ENCODE measurements around the gene TCHP.
A peak's percentile ranks its signal among the peaks of the same experiment; 100 is the strongest.
"Not testable (repeated sequence)": the region's sequence is repeated elsewhere in the genome, so short reads cannot be mapped to it uniquely, and the experiment has no call there.

The TCHP gene, protein sequence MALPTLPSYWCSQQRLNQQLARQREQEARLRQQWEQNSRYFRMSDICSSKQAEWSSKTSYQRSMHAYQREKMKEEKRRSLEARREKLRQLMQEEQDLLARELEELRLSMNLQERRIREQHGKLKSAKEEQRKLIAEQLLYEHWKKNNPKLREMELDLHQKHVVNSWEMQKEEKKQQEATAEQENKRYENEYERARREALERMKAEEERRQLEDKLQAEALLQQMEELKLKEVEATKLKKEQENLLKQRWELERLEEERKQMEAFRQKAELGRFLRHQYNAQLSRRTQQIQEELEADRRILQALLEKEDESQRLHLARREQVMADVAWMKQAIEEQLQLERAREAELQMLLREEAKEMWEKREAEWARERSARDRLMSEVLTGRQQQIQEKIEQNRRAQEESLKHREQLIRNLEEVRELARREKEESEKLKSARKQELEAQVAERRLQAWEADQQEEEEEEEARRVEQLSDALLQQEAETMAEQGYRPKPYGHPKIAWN

DNA sequence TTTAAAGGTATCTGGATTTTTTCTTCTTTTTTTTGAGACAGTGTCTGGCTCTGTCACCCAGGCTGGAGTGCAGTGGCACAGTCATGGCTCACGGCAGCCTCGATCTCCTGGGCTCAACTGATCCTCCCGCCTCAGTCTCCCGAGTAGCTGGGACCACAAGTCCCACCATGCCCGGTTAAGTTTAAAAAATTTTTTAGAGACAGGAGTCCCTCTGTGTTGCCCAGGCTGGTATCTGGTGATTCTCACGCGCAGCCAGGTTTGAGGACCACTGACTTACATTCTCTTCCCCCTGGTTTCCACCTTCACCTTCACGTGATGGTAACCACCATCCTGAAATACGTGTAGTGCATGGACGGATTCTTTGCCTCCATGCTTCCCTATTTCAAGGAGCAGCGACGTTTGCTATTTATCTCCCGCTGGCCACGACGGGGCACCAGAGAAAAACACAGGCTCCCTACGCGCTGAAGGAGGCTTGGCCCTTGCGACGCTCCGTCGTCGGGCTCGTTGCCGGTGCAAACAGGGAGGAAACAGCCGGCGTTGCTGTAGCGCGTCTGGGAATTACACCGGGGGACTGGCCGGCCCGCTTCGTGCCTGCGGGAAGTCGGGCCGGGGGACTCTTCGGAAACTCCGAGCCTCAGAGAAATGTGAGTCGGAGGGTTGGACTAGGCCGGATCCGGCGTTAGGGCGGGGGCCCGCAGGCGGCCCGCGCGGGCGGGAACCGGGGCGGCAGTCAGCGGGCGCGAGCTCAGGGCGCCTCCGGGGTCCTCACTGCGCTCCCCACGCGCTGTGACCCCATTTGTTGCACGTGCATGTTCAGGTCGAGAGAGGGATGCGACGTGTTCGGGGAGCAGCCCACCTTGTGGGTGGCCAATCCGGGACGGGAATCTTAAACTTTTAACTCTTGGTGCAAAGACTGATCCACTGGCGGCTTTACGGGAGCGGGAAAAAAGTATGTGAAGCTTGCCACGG, at the start of gene TCHP:
TSS of gene TCHP (plus strand) at position 492 of the 969 bp plus-strand sequence. CDS start 2,753 bp downstream, outside the sequence.
- DNase-seq: peak; percentile 91

DNA sequence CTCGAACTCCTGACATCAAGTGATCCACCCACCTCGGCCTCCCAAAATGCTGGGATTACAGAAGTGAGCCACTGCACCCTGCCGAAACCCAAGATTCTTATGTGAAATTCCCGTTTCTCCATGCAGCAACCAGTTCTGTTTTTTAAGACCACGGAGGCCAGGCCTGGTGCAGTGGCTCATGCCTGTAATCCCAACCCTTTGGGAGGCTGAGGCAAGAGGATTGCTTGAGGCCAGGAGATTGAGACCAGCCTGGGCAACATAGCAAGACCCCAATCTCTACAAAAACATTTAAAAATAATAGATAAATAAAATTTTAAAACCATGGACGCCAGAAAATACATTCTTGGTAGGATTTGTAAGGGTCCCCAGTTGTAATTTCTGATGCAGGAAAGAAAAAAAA, 49.6 kb upstream of the TCHP start:
- DNase-seq: not testable (repeated sequence)

DNA sequence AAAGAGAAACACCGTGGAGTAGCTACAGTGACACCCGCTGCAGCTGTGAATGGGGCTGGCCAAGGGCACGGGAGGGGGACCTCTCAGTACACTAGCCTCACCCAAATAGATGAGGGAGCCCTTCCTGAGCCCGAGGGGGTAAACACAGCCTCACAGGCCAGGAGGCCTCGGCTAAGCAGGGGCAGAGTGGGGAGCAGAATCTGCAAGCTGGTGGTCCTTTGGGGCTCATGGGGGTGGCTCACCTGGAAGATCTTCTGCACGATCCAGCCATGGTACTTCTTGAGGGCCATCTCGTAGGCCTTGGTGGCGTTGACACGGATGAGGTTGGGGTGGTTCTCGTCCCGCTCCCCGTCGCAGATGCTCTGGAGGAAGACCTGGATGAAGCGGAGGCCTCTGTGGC, 44.7 kb upstream of the TCHP start:
- no peak for DNase-seq

DNA sequence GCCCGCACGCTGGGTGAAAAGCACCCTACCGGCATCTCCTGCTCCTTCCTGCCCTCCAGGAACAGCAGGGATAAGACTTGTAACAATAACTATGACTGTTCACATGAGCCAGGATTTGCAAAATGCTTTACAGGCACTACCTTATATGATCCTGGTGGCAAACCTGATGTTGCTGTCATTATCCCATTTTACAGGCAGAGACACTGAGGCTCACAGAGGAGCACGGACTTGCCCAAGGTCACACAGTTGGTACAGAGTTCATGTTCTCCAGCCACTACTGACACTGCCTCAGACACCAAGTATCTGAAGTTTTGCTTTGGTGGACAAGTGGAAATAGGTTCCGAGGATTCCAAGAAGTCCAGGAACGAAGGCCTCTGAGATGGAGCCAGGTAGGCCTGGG, 42.4 kb upstream of the TCHP start:
- DNase-seq: no peak

DNA sequence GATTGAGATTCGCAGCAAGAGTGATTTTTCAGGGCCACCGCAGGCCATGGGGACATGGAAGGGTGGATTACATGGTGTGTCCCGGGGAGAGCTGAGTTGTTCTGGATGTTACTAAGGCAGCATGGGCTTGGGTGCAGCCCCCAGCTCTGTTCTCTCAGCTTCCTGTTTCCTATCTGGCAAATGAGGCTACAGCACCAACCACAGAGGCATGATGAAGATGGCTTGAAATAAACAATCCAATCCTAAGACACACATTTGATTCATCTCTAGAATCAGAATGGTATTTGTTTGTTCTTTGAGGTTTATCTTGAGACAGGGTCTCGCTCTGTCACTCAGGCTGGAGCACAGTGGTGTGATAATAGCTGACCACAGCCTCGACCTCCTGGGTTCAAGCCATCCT, 41.3 kb upstream of the TCHP start:
- DNase-seq: no peak

DNA sequence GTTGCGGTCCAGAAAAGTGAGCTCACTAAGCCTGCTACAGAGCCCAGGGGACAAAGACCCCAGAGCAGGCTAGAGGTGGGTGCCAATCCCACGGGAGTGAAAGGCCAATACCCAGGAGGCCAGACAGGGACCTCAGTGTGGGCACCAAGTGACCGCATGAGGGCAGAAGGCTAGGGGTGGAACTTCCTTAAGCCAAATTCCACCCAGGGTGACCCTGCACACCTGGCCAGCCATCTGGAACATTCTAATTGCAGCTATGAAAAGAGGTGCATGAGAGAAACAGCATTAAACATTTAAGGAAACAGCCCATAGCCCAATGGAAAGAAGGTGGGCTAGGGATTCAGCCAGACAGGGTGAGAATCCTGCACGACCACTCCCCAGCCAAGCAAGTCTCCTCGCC, 39.1 kb upstream of the TCHP start:
- DNase-seq: no peak

DNA sequence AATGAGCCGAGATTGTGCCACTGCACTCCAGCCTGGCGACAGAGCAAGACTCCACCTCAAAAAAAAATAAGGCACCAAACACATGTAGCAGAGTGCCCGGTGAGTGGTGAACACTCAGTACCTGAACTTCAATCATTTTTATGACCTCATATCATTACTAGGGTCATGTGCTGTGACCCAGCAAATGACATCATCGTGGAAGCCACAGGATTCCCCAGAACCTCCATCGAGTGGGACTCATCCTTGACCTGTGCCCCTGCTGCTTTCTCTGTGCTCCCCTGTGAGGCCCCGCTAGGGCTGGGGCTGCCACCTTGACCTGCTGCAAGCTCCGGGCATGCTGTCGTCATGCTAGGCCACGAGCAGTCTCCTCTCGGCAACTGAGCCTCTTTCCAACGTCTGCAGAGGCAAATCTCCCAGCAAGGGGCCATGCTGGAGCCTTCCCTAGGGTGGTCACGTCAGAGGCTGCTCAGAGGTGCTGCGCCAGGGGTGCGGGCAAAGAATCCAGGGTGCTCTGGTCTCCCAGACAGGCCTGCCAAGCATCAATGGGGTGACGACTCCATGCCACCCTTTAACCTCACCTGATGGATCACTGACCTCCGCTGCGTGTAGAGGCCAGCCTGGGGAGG, 38.3 kb upstream of the TCHP start:
- no peak for DNase-seq

DNA sequence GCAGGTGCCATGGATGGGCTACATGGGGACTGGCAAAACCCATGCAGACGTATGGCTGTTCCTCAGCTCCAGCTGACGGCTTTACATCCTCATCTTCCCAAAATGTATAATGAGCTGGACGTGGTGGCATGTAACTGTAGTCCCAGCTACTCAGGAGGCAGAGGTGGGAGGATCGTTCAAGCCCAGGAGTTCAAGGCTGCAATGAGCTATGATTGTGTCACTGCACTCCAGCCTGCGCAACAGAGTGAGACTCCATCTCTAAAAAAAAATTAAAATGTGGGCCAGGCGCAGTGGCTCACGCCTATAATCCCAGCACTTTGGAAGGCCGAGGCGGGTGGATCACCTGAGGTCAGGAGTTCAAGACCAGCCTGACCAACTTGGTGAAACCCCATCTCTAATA, 37.6 kb upstream of the TCHP start:
- DNase-seq: not testable (repeated sequence)

DNA sequence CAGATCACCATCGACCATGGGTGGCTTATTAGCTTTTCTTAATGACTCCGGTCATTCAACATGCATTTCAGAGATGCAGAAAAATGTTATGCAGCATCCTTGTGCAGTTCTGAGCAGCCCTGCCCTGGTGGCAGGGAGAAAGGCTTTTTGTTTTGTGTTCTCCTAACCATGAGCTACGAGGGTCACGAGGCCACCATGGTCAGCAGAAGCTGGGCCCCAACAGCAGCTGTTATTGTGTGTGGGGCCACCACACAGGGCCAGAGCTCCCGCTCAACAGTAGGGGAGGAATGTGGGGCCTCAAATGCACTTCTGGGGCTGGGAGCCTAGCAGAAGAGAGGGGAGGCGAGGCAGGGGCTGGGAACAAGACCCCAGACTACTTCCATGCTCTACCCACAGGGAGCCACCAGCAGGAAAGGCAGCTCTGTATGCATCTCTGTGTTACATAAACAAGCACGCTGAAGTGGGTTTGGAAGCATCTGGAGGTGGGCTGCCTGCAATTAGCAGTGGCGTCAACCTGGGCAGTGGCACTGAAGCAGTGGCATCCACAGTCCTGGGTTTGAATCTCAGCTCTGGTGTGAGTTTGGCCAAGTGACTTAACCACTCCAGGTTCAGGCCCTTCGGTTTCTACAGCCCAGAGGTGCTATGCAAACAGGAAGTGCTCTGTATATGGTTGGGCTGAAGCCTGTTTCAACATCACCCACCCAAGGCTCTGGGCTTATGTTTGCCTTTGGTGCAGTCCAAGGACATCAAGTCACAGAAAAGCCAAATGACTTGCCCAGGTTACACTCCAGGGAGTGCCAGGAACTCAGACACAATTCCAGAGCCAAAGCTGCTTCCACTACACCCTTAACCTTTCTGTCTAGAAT, 36.0 kb upstream of the TCHP start:
- no peak for DNase-seq

DNA sequence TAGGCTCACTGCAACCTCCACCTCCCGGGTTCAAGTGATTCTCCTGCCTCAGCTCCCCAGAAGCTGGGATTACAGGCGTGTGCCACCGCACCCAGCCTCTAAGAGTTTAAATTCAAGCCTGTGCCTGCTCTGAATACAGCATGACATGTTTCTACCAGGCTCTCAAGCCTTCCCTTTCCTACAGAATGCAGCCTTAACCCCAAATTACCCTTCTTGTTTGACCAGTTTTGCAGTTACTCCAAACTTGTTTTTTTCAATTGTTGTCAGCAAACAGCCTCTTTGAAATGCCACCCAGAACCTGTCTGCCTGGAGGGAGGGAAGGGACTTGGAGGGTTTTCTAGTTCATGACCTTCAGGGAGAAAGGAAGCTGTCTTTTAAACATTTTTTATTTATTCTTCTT, 35.2 kb upstream of the TCHP start:
- DNase-seq: no peak

DNA sequence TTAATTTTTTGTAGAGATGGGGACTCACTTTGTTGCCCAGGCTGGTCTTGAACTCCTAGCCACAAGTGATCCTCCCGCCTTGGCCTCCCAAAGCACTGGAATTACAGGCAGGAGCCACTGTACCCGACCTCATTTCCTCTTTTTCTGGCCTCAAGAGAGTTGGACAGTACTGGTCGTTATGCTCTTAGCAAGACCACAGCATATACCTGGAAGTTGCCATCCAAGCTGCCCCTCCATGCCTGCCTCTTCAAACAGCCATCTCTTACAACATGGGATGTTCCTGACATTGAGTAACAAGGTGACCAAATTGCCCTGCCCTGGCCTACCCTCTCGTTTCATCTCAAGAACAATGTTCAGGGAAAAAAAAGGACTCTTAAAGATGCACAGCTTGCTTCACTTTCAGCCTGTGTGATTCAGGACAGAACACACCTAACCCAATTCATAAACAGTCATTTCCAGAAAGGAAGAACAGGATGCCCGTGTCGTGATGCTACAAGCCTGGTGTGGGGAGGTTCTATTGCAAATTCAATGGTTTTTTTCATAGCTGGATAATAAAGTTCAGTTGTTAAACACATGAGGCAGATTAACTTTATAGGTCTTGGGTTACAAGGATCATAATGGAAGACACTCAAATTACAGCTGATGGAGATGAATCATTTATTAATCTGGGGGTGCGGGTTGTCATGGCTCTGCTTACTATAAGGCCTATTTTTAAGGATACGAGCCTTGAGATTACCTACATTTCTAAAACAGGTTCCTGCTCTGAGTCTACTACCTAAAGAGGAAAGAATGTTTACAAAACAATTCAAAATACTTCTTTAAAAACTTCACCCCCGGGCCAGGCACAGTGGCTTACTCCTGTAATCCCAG, 31.7 kb upstream of the TCHP start:
- no peak for DNase-seq

DNA sequence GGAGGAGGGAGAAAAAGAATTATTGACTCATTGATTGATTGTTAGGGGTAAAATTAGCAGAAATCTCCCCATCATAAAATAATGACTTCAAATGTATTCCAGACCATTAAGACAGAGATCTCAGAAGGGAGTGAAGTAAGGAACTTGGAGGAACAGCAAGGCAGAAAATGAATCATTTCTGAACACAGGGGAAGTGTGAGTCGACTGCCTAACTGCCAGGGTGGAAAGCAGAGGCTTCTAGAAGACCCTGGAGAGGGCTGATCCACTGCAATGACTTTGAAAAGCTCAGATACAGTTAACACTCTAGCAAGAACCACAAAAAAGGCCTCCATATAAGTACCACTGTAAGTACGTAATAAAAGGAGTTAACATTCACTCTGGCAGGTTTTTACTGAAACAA, 29.4 kb upstream of the TCHP start:
- DNase-seq: no peak

DNA sequence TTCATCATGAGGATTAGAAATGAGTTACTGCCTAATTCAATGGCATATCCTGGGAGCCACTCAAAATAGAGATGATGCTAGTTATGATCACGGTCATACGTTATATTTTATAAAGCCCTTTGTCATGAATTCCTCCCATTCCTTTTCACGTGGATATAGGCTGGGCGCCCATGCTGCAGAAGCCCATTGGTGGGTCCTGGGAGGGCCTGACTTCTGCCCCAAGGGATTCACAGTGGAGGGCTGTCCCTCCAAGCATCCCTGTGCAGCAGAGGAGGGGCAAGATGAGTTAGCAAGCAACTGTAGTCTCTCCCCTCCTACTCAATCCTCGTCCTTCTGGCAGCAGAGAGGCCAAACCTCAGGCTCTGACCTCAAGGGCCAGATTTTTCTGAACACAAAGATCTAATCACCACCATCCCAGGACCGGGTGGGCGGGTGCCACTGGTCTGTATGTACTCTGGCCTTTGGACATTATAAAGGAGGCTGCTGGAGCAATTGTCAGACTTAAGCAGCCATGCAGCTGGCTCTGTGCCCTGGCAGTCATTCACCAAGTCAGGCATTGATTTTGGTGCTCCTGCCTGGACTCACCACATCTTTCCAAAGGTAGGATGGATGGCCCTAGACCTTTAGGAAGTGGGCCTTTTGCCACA, 28.3 kb upstream of the TCHP start:
- DNase-seq: no peak

DNA sequence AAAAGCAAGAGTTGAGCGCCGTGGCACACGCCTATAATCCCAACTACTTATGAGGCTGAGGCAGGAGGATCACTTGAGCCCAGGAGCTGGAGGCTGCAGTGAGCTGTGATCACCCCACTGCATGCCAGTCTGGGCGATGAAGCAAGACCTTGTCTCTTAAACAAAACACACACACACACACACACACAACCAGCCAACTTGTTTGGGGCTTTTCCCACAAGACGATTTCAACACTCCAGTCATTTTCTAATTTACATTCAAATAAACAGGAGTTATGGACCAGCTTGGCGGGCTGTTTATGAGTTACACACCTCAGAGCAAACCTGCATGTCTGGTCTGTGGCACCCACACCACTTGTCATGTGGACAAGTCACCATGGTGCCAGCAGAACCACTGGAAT, 26.4 kb upstream of the TCHP start:
- DNase-seq: no peak

DNA sequence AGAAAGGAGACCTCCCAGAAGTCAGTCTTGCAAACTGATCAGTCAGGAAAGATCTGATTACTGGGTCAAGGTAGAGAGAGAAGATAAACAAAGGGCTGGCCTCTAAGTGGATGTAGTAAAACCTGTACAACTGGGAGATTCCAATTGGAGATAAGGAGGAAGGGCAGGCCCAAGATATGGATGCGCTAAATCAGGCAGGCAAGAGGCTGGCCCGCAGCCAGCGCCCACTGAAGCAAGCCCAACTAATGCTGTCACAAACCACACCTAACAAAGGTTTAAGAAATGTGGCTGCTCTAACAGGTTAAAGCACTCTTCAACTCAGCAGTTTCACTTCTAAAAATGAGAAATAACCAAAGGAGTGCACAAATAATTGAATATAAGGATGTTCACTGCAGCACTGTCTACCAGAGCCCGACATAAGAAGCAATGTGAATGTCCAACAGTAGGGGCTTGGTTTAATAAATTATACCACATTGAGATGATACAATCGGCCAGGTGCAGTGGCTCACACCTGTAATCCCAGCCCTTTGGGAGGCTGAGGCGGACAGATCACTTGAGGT, 24.4 kb upstream of the TCHP start:
- DNase-seq: peak; percentile 16

DNA sequence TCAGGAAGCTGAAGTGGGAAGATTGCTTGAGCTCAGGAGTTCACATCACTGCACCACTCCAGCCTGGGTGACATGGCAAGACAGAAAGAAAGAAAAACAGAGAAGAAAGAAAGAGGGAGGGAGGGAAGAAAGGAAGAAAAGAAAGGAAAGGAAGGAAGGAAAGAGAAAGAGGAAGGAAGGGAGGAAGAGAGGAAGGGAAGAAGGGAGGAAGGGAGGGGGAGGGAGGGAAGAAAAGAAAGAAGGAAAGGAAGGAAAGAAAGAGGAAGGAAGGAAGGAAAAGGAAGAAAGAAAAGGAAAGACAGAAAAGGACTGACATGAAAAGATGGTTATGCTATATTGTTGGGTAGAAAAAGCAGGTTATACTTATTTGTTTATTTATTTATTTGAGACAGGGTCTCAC, 23.7 kb upstream of the TCHP start:
- no peak for DNase-seq

DNA sequence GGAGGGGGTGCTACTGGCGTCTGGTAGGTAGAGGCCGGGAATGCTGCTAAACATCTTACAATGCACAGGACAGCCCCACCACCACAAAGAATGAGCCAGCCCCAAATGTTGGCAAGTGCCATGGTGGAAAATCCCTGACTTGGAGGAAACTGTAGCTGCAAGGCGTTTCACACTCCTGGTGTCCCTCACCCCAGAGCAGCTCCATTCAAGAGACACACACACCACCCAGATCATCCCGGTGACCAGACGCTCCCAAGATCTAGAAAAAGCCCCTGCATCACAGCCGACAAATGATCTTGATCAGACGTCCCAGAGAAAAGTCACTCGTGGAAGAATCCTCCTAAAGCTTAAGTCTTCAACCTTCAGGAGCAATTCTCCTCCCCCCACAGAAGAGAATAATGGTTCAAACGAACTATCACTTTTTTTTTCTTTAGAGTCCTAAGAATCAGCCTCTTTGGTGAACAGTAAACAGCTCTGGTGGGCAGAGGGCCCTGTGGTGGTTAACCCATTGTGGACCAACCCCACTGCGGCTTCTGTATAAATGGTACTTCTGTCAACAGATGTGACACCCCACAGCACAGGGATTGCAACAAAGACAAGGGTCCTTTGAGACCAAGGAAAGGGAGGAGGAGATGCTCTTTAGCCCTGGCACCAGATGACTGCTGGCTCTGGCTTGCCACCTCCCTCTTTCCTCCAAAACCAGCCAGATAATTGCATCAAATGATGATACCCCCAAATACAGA, 22.4 kb upstream of the TCHP start:
- no peak for DNase-seq

DNA sequence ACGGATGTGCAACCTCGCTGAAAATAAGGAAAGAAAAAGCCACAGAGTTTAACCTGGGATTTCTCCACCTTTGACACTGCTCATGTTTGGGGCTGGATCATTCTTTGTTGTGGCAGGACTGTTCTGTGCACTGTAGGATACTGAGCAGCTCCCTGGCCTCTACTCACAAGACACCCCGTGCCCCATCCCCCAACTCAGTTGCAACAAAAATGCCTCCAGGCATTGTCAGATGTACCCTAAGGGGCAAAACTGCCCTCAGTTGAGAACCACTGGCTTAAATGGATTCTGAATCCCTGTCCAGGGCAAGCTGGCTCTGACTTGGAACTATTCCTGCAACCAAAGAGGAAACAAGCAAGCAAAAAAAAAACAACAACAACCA, 21.8 kb upstream of the TCHP start:
- DNase-seq: no peak

DNA sequence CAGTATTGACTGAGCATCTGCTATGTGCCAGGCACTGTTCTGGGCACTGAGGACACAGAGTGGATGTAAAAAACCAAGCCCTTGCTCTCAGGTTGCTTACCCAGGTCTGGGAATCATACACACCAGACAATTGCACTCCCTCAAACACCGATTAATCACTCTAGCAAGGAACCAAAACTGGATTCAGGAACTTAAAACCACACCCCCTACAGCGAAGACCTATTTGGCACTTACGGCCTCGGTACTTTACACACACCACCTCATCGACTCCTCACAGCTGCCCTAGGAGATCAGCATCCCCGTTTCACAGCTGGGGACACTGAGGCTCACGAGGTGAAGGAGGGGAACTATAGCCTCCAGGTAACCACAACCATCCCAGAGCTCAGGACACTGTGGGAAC, 21.3 kb upstream of the TCHP start:
- DNase-seq: no peak

Data from NCI-H82 (cell line).